Activated CD4-positive, alpha-beta T cell treated with anti-CD3 and anti-CD28 coated beads, Interleukin-2, amount 50 U/mL, for 1 hour (primary cell): ENCODE results near the gene SFXN4.
"Not testable (repeated sequence)": the region's sequence is repeated elsewhere in the genome, so short reads cannot be mapped to it uniquely, and the experiment has no call there.

ENCODE experiments used
- DNase-seq: peaks from one replicate; pipeline ENCODE4 v3.0.0-alpha.2; 2020

The SFXN4 gene

GRCh38 chr10:119139464-119140067 is 25.9 kb downstream of the SFXN4 start:
- peak; percentile 54 for DNase-seq

- no peak for DNase-seq
Measured at GRCh38 chr10:119138346-119139306, 26.9 kb downstream of the SFXN4 start.

GRCh38 chr10:119137878-119138277 is 27.6 kb downstream of the SFXN4 start:
- not testable (repeated sequence) for DNase-seq

GRCh38 chr10:119136084-119136483 is 29.4 kb downstream of the SFXN4 start:
- no peak for DNase-seq

- no peak for DNase-seq
Measured at GRCh38 chr10:119135513-119135881, 30.0 kb downstream of the SFXN4 start.

- no peak for DNase-seq
Measured at GRCh38 chr10:119133949-119134348, 31.6 kb downstream of the SFXN4 start.

GRCh38 chr10:119132521-119133345 is 32.8 kb downstream of the SFXN4 start:
- no peak for DNase-seq

GRCh38 chr10:119131512-119132240 is 33.8 kb downstream of the SFXN4 start:
- no peak for DNase-seq

GRCh38 chr10:119129721-119130120 is 35.8 kb downstream of the SFXN4 start:
- no peak for DNase-seq

- DNase-seq: no peak
Measured at GRCh38 chr10:119125942-119126341, 39.6 kb downstream of the SFXN4 start.

- no peak for DNase-seq
Measured at GRCh38 chr10:119120875-119121274, 44.6 kb downstream of the SFXN4 start.

GRCh38 chr10:119120413-119120867 is 45.1 kb downstream of the SFXN4 start:
- no peak for DNase-seq

GRCh38 chr10:119119400-119119799 is 46.1 kb downstream of the SFXN4 start:
- no peak for DNase-seq

GRCh38 chr10:119118231-119118630 is 47.3 kb downstream of the SFXN4 start:
- DNase-seq: no peak

- DNase-seq: no peak
Measured at GRCh38 chr10:119116326-119116951, 49.1 kb downstream of the SFXN4 start.

- no peak for DNase-seq
Measured at GRCh38 chr10:119115926-119116325, 49.6 kb downstream of the SFXN4 start.

- DNase-seq: no peak
Measured at GRCh38 chr10:119113751-119114732, 51.5 kb downstream of the SFXN4 start.

GRCh38 chr10:119112056-119112455 is 53.5 kb downstream of the SFXN4 start:
- DNase-seq: no peak

GRCh38 chr10:119107771-119108170 is 57.7 kb downstream of the SFXN4 start:
- not testable (repeated sequence) for DNase-seq

GRCh38 chr10:119107106-119107505 is 58.4 kb downstream of the SFXN4 start:
- DNase-seq: not testable (repeated sequence)

GRCh38 chr10:119105899-119106298 is 59.6 kb downstream of the SFXN4 start:
- not testable (repeated sequence) for DNase-seq
